ENCODE results near the gene HS6ST2.

The HS6ST2 gene

DNA sequence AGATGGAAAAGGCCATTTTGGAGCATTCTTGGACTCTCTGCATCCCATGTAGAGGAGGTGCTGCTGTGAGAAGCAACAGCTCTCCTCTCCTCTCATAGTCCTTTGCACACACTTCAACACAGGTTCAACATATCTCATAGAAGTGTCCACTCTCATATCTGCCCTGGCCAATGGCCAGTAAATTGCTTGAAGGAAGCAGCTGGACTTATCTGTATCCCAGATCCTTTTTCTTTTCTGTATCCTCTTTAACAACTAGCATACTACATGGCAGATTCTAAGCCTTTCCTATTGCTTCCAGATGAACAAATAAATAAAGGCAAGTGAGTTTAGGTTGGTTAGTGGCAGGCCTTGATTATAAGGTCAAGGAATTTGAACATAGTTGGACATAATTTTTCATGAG, 122.0 kb downstream of the HS6ST2 start:
- TF ChIP-seq POLR2AphosphoS5 (IDR thresholded peaks at IDR 0.05; ENCODE audit: low read depth, low read length) (no peak), TAF1 (IDR thresholded peaks at IDR 0.05; ENCODE audit: borderline replicate concordance, insufficient read depth, low read length) (no peak), SIN3A (IDR thresholded peaks at IDR 0.05; ENCODE audit: borderline replicate concordance, insufficient read depth, low read length) (no peak), FOXP2 (optimal IDR thresholded peaks at IDR 0.05; ENCODE audit: borderline replicate concordance, extremely low read depth, extremely low read length, insufficient read depth) (no peak)
- TF ChIP-seq, protein P1, sequence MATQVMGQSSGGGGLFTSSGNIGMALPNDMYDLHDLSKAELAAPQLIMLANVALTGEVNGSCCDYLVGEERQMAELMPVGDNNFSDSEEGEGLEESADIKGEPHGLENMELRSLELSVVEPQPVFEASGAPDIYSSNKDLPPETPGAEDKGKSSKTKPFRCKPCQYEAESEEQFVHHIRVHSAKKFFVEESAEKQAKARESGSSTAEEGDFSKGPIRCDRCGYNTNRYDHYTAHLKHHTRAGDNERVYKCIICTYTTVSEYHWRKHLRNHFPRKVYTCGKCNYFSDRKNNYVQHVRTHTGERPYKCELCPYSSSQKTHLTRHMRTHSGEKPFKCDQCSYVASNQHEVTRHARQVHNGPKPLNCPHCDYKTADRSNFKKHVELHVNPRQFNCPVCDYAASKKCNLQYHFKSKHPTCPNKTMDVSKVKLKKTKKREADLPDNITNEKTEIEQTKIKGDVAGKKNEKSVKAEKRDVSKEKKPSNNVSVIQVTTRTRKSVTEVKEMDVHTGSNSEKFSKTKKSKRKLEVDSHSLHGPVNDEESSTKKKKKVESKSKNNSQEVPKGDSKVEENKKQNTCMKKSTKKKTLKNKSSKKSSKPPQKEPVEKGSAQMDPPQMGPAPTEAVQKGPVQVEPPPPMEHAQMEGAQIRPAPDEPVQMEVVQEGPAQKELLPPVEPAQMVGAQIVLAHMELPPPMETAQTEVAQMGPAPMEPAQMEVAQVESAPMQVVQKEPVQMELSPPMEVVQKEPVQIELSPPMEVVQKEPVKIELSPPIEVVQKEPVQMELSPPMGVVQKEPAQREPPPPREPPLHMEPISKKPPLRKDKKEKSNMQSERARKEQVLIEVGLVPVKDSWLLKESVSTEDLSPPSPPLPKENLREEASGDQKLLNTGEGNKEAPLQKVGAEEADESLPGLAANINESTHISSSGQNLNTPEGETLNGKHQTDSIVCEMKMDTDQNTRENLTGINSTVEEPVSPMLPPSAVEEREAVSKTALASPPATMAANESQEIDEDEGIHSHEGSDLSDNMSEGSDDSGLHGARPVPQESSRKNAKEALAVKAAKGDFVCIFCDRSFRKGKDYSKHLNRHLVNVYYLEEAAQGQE (IDR thresholded peaks at IDR 0.05; ENCODE audit: insufficient read depth in 1 of 2, low read depth in 2 of 2, low read length in 2 of 2): no peak

DNA sequence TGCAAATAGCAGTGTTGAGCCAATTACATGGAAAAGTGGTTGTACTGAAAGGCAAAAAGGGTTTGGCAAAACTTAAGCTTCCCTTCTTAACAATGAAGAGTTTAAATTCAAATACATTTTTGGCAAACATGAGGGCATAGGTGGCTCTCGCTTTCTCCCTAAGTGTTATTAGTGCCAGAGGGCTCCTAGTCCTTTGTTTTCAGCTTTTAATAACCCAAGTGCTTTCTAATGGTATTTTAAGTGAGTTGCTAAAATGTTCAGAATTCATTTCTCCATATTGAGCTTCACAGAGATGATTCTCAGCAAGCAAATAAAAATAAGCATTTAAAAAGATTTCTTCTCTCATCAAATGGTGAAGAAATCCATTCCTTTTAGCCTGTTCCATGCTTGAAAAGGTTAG, 123.7 kb downstream of the HS6ST2 start:
- no peak for TF ChIP-seq SIN3A (IDR thresholded peaks at IDR 0.05; ENCODE audit: borderline replicate concordance, insufficient read depth, low read length)
- TF ChIP-seq, protein P1 (IDR thresholded peaks at IDR 0.05; ENCODE audit: insufficient read depth in 1 of 2, low read depth in 2 of 2, low read length in 2 of 2): no peak
- TF ChIP-seq FOXP2 (optimal IDR thresholded peaks at IDR 0.05; ENCODE audit: borderline replicate concordance, extremely low read depth, extremely low read length, insufficient read depth): no peak
- TF ChIP-seq POLR2AphosphoS5 (IDR thresholded peaks at IDR 0.05; ENCODE audit: low read depth, low read length): no peak
- no peak for TF ChIP-seq TAF1 (IDR thresholded peaks at IDR 0.05; ENCODE audit: borderline replicate concordance, insufficient read depth, low read length)

DNA sequence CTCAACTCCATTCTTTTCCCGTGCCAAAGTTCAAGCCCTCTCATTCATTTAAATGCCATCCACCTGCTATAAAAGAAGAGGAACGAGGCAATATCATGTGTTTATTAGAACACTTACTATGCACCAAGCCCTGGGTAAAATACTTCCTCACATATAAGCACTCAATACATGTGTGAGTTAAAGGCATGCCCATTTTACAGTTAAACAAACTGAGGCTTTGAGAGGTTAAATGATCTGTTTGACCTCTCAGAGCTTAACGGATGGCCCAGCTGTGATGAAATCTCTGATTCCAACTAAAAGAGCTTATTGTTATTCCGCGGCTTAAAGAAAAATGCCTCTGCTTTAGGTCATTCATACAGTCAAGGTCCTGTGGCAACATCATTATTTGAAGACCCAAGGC, 124.3 kb downstream of the HS6ST2 start:
- no peak for TF ChIP-seq FOXP2 (optimal IDR thresholded peaks at IDR 0.05; ENCODE audit: borderline replicate concordance, extremely low read depth, extremely low read length, insufficient read depth)
- TF ChIP-seq TAF1 (IDR thresholded peaks at IDR 0.05; ENCODE audit: borderline replicate concordance, insufficient read depth, low read length): no peak
- TF ChIP-seq, protein P1 (IDR thresholded peaks at IDR 0.05; ENCODE audit: insufficient read depth in 1 of 2, low read depth in 2 of 2, low read length in 2 of 2): no peak
- TF ChIP-seq SIN3A (IDR thresholded peaks at IDR 0.05; ENCODE audit: borderline replicate concordance, insufficient read depth, low read length): no peak
- TF ChIP-seq POLR2AphosphoS5 (IDR thresholded peaks at IDR 0.05; ENCODE audit: low read depth, low read length): no peak

DNA sequence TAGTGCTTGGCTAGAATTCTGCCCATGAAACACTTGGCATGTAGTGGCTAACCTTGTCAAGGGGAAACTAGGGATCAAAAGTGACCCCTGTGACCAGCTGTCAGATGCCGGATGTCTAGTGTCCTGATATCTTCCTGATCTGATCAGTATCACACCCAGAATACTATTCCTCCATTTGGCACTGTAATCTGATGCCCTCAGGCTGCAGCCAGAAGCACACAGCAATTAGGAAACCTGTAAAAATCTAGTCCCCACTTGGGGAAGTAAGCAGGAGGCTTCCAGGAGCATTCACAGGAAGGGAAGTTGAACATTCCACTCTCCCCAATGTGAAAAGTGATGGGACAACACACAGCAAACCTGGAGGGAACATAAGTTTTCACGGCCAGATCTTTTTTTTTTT, 125.1 kb downstream of the HS6ST2 start:
- no peak for TF ChIP-seq POLR2AphosphoS5 (IDR thresholded peaks at IDR 0.05; ENCODE audit: low read depth, low read length)
- no peak for TF ChIP-seq SIN3A (IDR thresholded peaks at IDR 0.05; ENCODE audit: borderline replicate concordance, insufficient read depth, low read length)
- TF ChIP-seq, protein P1 (IDR thresholded peaks at IDR 0.05; ENCODE audit: insufficient read depth in 1 of 2, low read depth in 2 of 2, low read length in 2 of 2): no peak
- no peak for TF ChIP-seq TAF1 (IDR thresholded peaks at IDR 0.05; ENCODE audit: borderline replicate concordance, insufficient read depth, low read length)
- TF ChIP-seq FOXP2 (optimal IDR thresholded peaks at IDR 0.05; ENCODE audit: borderline replicate concordance, extremely low read depth, extremely low read length, insufficient read depth): no peak

Measured in PFSK-1 (cell line).